ENCODE measurements around the gene GRAMD1A. TPM values are rescaled to one million over a fixed set of nuclear protein-coding genes. Genes with fewer than 3 reads are reported as not detected.

The GRAMD1A gene
- total and polyA plus RNA-seq, 2 donors (not counting 1 experiment from before 2014, with no cell fraction given), result 83.8 to 102 TPM

DNA sequence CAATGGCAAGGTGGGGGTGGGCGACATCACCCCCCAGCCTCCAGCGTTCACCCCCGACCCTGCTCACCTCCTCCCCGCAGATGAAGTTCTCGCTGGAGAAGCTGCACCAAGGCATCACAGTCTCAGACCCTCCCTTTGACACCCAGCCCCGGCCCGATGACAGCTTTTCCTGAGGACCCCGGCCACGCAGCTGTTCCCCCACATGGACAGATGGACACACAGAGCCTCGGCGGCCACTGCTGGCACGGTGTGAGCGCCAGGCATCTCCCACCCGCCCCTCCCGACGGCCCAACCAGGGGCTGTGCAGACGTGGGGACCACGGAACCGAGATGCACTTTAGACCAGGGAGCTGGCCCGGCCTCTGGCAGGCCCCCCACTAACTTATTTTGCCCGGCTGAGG is 25.8 kb downstream of the GRAMD1A start:
- Histone ChIP-seq H3K79me2 (ENCODE audit: control insufficient read depth, insufficient read depth, low read length) (no peaks in the 10 kb centered on the region), H3K27ac (ENCODE audit: low read length in 2 of 2) (no peak overlapping the region), H3K9ac (ENCODE audit: low read length) (no peak overlapping the region), H3K27me3 (replicated peaks in 1 of 4; ENCODE audit: control extremely low read depth in 1 of 4, control insufficient read depth in 3 of 4, insufficient read depth in 4 of 4, low read length in 3 of 4) (peaks cover 0 to 7% (median 3%) of the 10 kb centered on the region in 4 experiments), H2AFZ (ENCODE audit: insufficient read depth, low read depth, low read length, poor library complexity, severe bottlenecking) (no peak overlapping the region), H4K20me1 (ENCODE audit: control insufficient read depth, insufficient read depth, low read length, poor library complexity, severe bottlenecking) (no peaks in the 10 kb centered on the region), H3K9me3 (ENCODE audit: control extremely low read depth in 1 of 3, control insufficient read depth in 2 of 3, insufficient read depth in 1 of 3, low read length in 2 of 3) (peaks cover 0 to 2% (median 0%) of the 10 kb centered on the region in 3 donors), H3K4me2 (replicated peaks; ENCODE audit: low read depth, low read length, poor library complexity, severe bottlenecking) (no peak overlapping the region), H3K4me1 (ENCODE audit: control insufficient read depth in 2 of 2, insufficient read depth in 2 of 2, low read length in 2 of 2) (peaks cover 7% of the 10 kb centered on the region in 2 donors), H3K36me3 (replicated peaks in 1 of 2; ENCODE audit: control extremely low read depth in 1 of 2, control insufficient read depth in 1 of 2, extremely low read depth in 1 of 2, insufficient read depth in 2 of 2, low read length in 1 of 2) (peaks cover 0 to 35% of the 10 kb centered on the region in 2 experiments), H3K4me3 (ENCODE audit: control extremely low read depth in 1 of 5, extremely low read depth in 1 of 5, insufficient read depth in 1 of 5, low read depth in 2 of 5, low read length in 4 of 5) (no peak overlapping the region)
- no peak for ATAC-seq (ENCODE audit: low read depth)
- H3K4me1 Mint-ChIP-seq, result peaks cover 4% of the 10 kb centered on the region
- TF ChIP-seq, protein P1, sequence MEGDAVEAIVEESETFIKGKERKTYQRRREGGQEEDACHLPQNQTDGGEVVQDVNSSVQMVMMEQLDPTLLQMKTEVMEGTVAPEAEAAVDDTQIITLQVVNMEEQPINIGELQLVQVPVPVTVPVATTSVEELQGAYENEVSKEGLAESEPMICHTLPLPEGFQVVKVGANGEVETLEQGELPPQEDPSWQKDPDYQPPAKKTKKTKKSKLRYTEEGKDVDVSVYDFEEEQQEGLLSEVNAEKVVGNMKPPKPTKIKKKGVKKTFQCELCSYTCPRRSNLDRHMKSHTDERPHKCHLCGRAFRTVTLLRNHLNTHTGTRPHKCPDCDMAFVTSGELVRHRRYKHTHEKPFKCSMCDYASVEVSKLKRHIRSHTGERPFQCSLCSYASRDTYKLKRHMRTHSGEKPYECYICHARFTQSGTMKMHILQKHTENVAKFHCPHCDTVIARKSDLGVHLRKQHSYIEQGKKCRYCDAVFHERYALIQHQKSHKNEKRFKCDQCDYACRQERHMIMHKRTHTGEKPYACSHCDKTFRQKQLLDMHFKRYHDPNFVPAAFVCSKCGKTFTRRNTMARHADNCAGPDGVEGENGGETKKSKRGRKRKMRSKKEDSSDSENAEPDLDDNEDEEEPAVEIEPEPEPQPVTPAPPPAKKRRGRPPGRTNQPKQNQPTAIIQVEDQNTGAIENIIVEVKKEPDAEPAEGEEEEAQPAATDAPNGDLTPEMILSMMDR (IDR thresholded peaks at IDR 0.05), result no peak
- TF ChIP-seq EZH2 (IDR thresholded peaks at IDR 0.05; ENCODE audit: borderline replicate concordance, insufficient read depth, low read depth, low read length, poor library complexity, severe bottlenecking), result no peak
- no peak overlapping the region for H3K27ac Mint-ChIP-seq
- ChIA-PET POLR2A (no interaction called here), CTCF (interaction anchor here (0.5 to 1.5 kb wide), 3 partner anchors 12 to 33 kb away, joined by 3 to 5 read pairs (median 3); no protein-coding TSS in a partner anchor)
- intact Hi-C loops (cut with micrococcal nuclease), result no loop called here
- H3K27me3 Mint-ChIP-seq, result peaks cover 7% of the 10 kb centered on the region
- DNase-seq, result no peak
- 98% methylated on average over 21 of the region's 21 CpGs for WGBS (ENCODE audit: insufficient coverage)
- no peak overlapping the region for H3K4me3 Mint-ChIP-seq
- H3K9me3 Mint-ChIP-seq (ENCODE audit: insufficient read depth), result no peaks in the 10 kb centered on the region

DNA sequence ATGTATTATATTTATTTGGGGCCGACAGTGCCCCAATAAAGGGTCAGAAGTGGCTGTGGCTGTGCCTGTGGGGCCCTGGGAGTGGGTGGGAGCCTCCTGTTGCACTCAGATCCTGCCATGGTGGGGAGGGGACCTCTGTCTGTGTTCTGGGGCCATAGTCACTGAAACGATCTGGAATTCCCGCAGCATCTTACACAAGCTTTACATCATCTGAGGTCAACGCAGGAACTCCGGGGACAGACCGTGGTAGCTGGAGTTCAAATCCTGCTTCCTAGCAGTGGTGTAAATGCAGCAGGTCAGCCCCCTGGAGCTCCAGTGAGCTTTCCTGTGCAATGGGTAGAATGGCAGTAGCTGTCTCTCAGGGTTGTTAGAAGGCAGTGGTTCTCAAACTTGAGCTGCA is 26.3 kb downstream of the GRAMD1A start:
- H3K4me1 ChIP-seq (ENCODE audit: control insufficient read depth in 2 of 2, insufficient read depth in 2 of 2, low read length in 2 of 2), result peaks cover 10 to 11% of the 10 kb centered on the region in 2 donors
- H3K4me3 ChIP-seq (ENCODE audit: control extremely low read depth in 1 of 5, extremely low read depth in 1 of 5, insufficient read depth in 1 of 5, low read depth in 2 of 5, low read length in 4 of 5), result no peak overlapping the region
- H3K27me3 ChIP-seq (replicated peaks in 1 of 4; ENCODE audit: control extremely low read depth in 1 of 4, control insufficient read depth in 3 of 4, insufficient read depth in 4 of 4, low read length in 3 of 4), result peaks cover 0 to 12% (median 5%) of the 10 kb centered on the region in 4 experiments
- peaks cover 10% of the 10 kb centered on the region for H3K27me3 Mint-ChIP-seq
- no peaks in the 10 kb centered on the region for H4K20me1 ChIP-seq (ENCODE audit: control insufficient read depth, insufficient read depth, low read length, poor library complexity, severe bottlenecking)
- 100% methylated on average over 3 of the region's 6 CpGs for WGBS (ENCODE audit: insufficient coverage)
- no peak overlapping the region for H3K4me2 ChIP-seq (replicated peaks; ENCODE audit: low read depth, low read length, poor library complexity, severe bottlenecking)
- no peak for DNase-seq
- ATAC-seq (ENCODE audit: low read depth), result no peak
- no peak overlapping the region for H2AFZ ChIP-seq (ENCODE audit: insufficient read depth, low read depth, low read length, poor library complexity, severe bottlenecking)
- H3K79me2 ChIP-seq (ENCODE audit: control insufficient read depth, insufficient read depth, low read length), result no peaks in the 10 kb centered on the region
- no peak overlapping the region for H3K9ac ChIP-seq (ENCODE audit: low read length)
- H3K27ac Mint-ChIP-seq, result no peak overlapping the region
- H3K9me3 Mint-ChIP-seq (ENCODE audit: insufficient read depth), result no peaks in the 10 kb centered on the region
- POLR2A ChIA-PET, result no interaction called here
- H3K27ac ChIP-seq (ENCODE audit: low read length in 2 of 2), result no peak overlapping the region
- H3K36me3 ChIP-seq (replicated peaks in 1 of 2; ENCODE audit: control extremely low read depth in 1 of 2, control insufficient read depth in 1 of 2, extremely low read depth in 1 of 2, insufficient read depth in 2 of 2, low read length in 1 of 2), result peaks cover 0 to 33% of the 10 kb centered on the region in 2 experiments
- CTCF ChIA-PET, result interaction anchor here (0.5 to 1.5 kb wide), 3 partner anchors 12 to 40 kb away, joined by 3 to 5 read pairs (median 4); no protein-coding TSS in a partner anchor
- H3K4me3 Mint-ChIP-seq, result no peak overlapping the region
- intact Hi-C loops (cut with micrococcal nuclease), result no loop called here
- H3K4me1 Mint-ChIP-seq, result peaks cover 8% of the 10 kb centered on the region
- TF ChIP-seq, protein P1 (IDR thresholded peaks at IDR 0.05), result no peak
- TF ChIP-seq EZH2 (IDR thresholded peaks at IDR 0.05; ENCODE audit: borderline replicate concordance, insufficient read depth, low read depth, low read length, poor library complexity, severe bottlenecking), result no peak
- peaks cover 0 to 2% (median 0%) of the 10 kb centered on the region in 3 donors for H3K9me3 ChIP-seq (ENCODE audit: control extremely low read depth in 1 of 3, control insufficient read depth in 2 of 3, insufficient read depth in 1 of 3, low read length in 2 of 3)
